Measurements from ENCODE around the gene CRYBG1.

DNA sequence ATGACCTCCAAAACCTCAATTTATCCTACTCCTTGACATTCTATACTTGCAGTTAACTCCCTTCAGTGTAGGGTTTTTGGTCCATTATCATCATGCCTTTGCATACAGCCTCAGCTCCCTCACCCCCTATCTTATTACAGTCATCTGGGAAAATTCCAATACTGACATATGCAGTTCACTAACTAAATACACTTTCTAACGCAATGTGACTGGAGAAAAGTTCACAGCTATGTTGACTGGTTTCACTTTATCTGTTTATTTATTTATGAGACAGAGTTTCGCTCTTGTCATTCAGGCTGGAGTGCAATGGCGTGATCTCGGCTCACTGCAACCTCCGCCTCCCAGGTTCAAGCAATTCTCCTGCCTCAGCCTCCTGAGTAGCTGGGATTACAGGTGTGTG is 64.9 kb downstream of the CRYBG1 start:
- no peak for TF ChIP-seq ZNF671 (CRISPR knock-in tag; IDR thresholded peaks at IDR 0.05)
- TF ChIP-seq, protein P1, sequence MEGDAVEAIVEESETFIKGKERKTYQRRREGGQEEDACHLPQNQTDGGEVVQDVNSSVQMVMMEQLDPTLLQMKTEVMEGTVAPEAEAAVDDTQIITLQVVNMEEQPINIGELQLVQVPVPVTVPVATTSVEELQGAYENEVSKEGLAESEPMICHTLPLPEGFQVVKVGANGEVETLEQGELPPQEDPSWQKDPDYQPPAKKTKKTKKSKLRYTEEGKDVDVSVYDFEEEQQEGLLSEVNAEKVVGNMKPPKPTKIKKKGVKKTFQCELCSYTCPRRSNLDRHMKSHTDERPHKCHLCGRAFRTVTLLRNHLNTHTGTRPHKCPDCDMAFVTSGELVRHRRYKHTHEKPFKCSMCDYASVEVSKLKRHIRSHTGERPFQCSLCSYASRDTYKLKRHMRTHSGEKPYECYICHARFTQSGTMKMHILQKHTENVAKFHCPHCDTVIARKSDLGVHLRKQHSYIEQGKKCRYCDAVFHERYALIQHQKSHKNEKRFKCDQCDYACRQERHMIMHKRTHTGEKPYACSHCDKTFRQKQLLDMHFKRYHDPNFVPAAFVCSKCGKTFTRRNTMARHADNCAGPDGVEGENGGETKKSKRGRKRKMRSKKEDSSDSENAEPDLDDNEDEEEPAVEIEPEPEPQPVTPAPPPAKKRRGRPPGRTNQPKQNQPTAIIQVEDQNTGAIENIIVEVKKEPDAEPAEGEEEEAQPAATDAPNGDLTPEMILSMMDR (IDR thresholded peaks at IDR 0.05) = no peak
- TF ChIP-seq AFF4 (CRISPR knock-in tag; IDR thresholded peaks at IDR 0.05; ENCODE audit: borderline replicate concordance) = no peak
- no peak for TF ChIP-seq FOXJ3 (CRISPR knock-in tag; IDR thresholded peaks at IDR 0.05; ENCODE audit: borderline replicate concordance)
- TF ChIP-seq CBFB (CRISPR knock-in tag; IDR thresholded peaks at IDR 0.05; ENCODE audit: low read depth) = no peak
- TF ChIP-seq, protein P2, sequence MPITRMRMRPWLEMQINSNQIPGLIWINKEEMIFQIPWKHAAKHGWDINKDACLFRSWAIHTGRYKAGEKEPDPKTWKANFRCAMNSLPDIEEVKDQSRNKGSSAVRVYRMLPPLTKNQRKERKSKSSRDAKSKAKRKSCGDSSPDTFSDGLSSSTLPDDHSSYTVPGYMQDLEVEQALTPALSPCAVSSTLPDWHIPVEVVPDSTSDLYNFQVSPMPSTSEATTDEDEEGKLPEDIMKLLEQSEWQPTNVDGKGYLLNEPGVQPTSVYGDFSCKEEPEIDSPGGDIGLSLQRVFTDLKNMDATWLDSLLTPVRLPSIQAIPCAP (CRISPR knock-in tag; IDR thresholded peaks at IDR 0.05) = no peak
- TF ChIP-seq TEAD1 (CRISPR knock-in tag; IDR thresholded peaks at IDR 0.05) = no peak
- no peak for TF ChIP-seq CREB1 (CRISPR knock-in tag; IDR thresholded peaks at IDR 0.05)
- TF ChIP-seq SOX15 (CRISPR knock-in tag; IDR thresholded peaks at IDR 0.05) = no peak
- TF ChIP-seq, protein P3, sequence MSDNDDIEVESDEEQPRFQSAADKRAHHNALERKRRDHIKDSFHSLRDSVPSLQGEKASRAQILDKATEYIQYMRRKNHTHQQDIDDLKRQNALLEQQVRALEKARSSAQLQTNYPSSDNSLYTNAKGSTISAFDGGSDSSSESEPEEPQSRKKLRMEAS (CRISPR knock-in tag; IDR thresholded peaks at IDR 0.05) = no peak
- no peak for TF ChIP-seq ATF2 (CRISPR knock-in tag; IDR thresholded peaks at IDR 0.05; ENCODE audit: borderline replicate concordance, low read depth)
- TF ChIP-seq USF2 (CRISPR knock-in tag; IDR thresholded peaks at IDR 0.05) = no peak

Data from WTC11 (cell line).